HL-60 (cell line): ENCODE results near the gene PLAC8.

Experiments used
- CTCF ChIP-seq: IDR thresholded peaks from one replicate; pipeline ENCODE4 v1.5.1; 2011; ENCODE audit warnings: low read length, control low read depth, inconsistent platforms; ENCODE audit not compliant: insufficient read depth
- GABPA ChIP-seq: IDR thresholded peaks from 2 replicates; pipeline ENCODE4 v1.6.1; 2012; ENCODE audit warnings: low read depth
- POLR2AphosphoS5 ChIP-seq: IDR thresholded peaks from 2 replicates; pipeline ENCODE4 v1.6.1; 2012; ENCODE audit warnings: low read depth
- REST ChIP-seq: IDR thresholded peaks from 2 replicates; pipeline ENCODE4 v1.6.1; 2012; ENCODE audit warnings: low read depth; ENCODE audit not compliant: insufficient replicate concordance
- SPI1 ChIP-seq: IDR thresholded peaks from 2 replicates; pipeline ENCODE4 v1.6.1; 2012; ENCODE audit warnings: low read depth, mild to moderate bottlenecking, borderline replicate concordance

- TF ChIP-seq CTCF (no peak), REST (no peak), SPI1 (no peak), POLR2AphosphoS5 (peak; percentile 59; the same call in 1 of the 2 replicates), GABPA (no peak)
Measured at GRCh38 chr4:83108101-83108861, 6.2 kb downstream of the PLAC8 start.
